DND-41 (cell line): ENCODE results near the gene TEAD1.

Source experiments
- ATAC-seq: fragments of 200-7000 bp; cut with Tn5 transposase; 3 replicates; pipeline ENCODE4 v1.9.1; 2021; ENCODE audit warnings: low read depth; ENCODE audit not compliant: insufficient read depth
- DNase-seq: peaks from one replicate; pipeline ENCODE4 v3.0.0-alpha.2; 2020
- H2AFZ ChIP-seq: 2 replicates; pipeline ENCODE4 v1.6.0; 2012; ENCODE audit warnings: low read depth, low read length
- H3K27ac ChIP-seq: 2 replicates; pipeline ENCODE4 v1.5.1; 2012; ENCODE audit warnings: low read length, inconsistent platforms
- H3K27me3 ChIP-seq: fragments of 200-600 bp; sonication (generic); 2 replicates; pipeline ENCODE4 v1.6.0; 2012; ENCODE audit warnings: low read length, mild to moderate bottlenecking, inconsistent platforms; ENCODE audit not compliant: insufficient read depth, poor library complexity
- H3K36me3 ChIP-seq: 2 replicates; pipeline ENCODE4 v1.5.1; 2012; ENCODE audit warnings: low read length, inconsistent platforms; ENCODE audit not compliant: insufficient read depth
- H3K4me1 ChIP-seq: 2 replicates; pipeline ENCODE4 v1.5.1; 2012; ENCODE audit warnings: mild to moderate bottlenecking, low read length; ENCODE audit not compliant: insufficient read depth
- H3K4me2 ChIP-seq: 2 replicates; pipeline ENCODE4 v1.6.0; 2012; ENCODE audit warnings: mild to moderate bottlenecking, moderate library complexity, low read length, inconsistent platforms; ENCODE audit not compliant: insufficient read depth
- H3K4me3 ChIP-seq, 2 experiments: fragments of 200-600 bp in 1 of 2; shearing (Covaris generic) in 1 of 2; 2 replicates each; pipeline ENCODE4 v1.5.1; 2012 to 2016; ENCODE audit warnings: inconsistent platforms in 2 of 2, low read length in 2 of 2, mild to moderate bottlenecking in 2 of 2, low read depth in 1 of 2, moderate library complexity in 1 of 2
- H3K79me2 ChIP-seq: 2 replicates; pipeline ENCODE4 v1.6.0; 2012; ENCODE audit warnings: low read length, inconsistent platforms; ENCODE audit not compliant: insufficient read depth
- H3K9ac ChIP-seq: 2 replicates; pipeline ENCODE4 v1.6.0; 2012; ENCODE audit warnings: low read depth, mild to moderate bottlenecking, inconsistent platforms, low read length, moderate library complexity
- H3K9me3 ChIP-seq: 2 replicates; pipeline ENCODE4 v1.5.1; 2012; ENCODE audit warnings: low read length, moderate library complexity, mild to moderate bottlenecking, inconsistent platforms; ENCODE audit not compliant: insufficient read depth, severe bottlenecking
- H4K20me1 ChIP-seq: 2 replicates; pipeline ENCODE4 v1.6.0; 2012; ENCODE audit warnings: low read length; ENCODE audit not compliant: insufficient read depth
- CTCF ChIP-seq: IDR thresholded peaks from 2 replicates; pipeline ENCODE4 v1.5.1; 2012; ENCODE audit warnings: borderline replicate concordance, low read length, moderate library complexity, mild to moderate bottlenecking; ENCODE audit not compliant: poor library complexity, severe bottlenecking; ENCODE audit errors: extremely low read depth
- EZH2 ChIP-seq: IDR thresholded peaks from 3 replicates; pipeline ENCODE4 v1.6.1; 2012; ENCODE audit warnings: borderline replicate concordance, low read depth, mild to moderate bottlenecking, moderate library complexity, low read length, inconsistent platforms; ENCODE audit not compliant: severe bottlenecking

TEAD1 gene

GRCh38 chr11:12798609-12799011 lies 124.4 kb downstream of the TEAD1 start:
- Histone ChIP-seq H3K36me3 (no peaks in the 10 kb centered on the region), H3K4me3 (no peak overlapping the region), H3K9ac (no peak overlapping the region), H3K4me1 (no peaks in the 10 kb centered on the region), H4K20me1 (no peaks in the 10 kb centered on the region), H3K27me3 (peaks cover 21% of the 10 kb centered on the region), H2AFZ (no peak overlapping the region), H3K79me2 (no peaks in the 10 kb centered on the region), H3K27ac (no peak overlapping the region), H3K9me3 (no peaks in the 10 kb centered on the region), H3K4me2 (no peak overlapping the region)
- DNase-seq = no peak
- ATAC-seq = no peak
- TF ChIP-seq EZH2 (no peak), CTCF (no peak)

- Histone ChIP-seq H3K4me1 (no peaks in the 10 kb centered on the region), H3K27ac (no peak overlapping the region), H3K4me2 (no peak overlapping the region), H3K36me3 (no peaks in the 10 kb centered on the region), H3K79me2 (no peaks in the 10 kb centered on the region), H3K9ac (no peak overlapping the region), H3K4me3 (no peak overlapping the region), H4K20me1 (no peaks in the 10 kb centered on the region), H3K9me3 (no peaks in the 10 kb centered on the region), H3K27me3 (peaks cover 19% of the 10 kb centered on the region), H2AFZ (no peak overlapping the region)
- DNase-seq = no peak
- ATAC-seq = no peak
- TF ChIP-seq CTCF = no peak
- no peak for TF ChIP-seq EZH2
Observed at GRCh38 chr11:12799334-12799835, 125.2 kb downstream of the TEAD1 start.

GRCh38 chr11:12800032-12800671 lies 125.9 kb downstream of the TEAD1 start:
- no peaks in the 10 kb centered on the region for H3K9me3 ChIP-seq
- H3K27ac ChIP-seq = no peak overlapping the region
- TF ChIP-seq EZH2 (no peak), CTCF (no peak)
- ATAC-seq (no peak), DNase-seq (no peak)
- H3K4me2 ChIP-seq = no peak overlapping the region
- no peaks in the 10 kb centered on the region for H3K36me3 ChIP-seq
- H3K4me3 ChIP-seq = no peak overlapping the region
- no peak overlapping the region for H3K9ac ChIP-seq
- H3K4me1 ChIP-seq = no peaks in the 10 kb centered on the region
- no peaks in the 10 kb centered on the region for H3K79me2 ChIP-seq
- H4K20me1 ChIP-seq = no peaks in the 10 kb centered on the region
- H2AFZ ChIP-seq = no peak overlapping the region
- peaks cover 19% of the 10 kb centered on the region for H3K27me3 ChIP-seq
